ENCODE data around the gene LMTK2.

The LMTK2 gene

DNA sequence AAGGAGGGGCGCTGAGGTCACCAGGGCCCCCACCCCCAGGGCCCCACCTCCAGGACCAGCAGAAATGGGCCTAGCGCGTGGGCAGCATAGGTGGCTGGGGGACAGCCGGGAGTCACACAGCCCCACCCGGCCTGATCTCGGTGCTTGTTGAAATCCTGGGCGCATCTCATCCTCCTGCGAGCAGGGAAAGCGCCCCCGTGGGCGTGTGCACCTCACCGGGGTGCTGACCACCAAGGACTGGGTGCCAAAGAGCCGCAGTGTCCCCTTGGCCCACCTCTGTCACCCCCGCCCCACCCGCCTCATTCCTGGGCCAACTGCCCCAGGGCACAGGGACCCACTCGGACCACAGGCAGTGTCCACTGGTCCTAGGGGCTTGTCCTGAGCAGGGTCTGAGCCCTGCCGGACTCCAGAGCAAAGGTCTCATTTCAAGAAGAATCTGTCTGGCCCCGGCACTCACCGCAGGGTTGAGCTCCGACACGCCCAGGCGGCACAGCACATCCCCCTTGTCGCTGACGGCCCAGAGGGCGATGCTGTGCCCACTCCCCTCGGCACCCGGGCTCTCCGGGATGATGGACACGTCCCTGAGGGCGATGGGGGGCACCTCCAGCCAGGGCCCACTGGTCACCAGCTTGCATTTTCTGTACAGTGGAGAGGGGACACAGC lies 116.0 kb downstream of the LMTK2 start:
- DNase-seq, result no peak

DNA sequence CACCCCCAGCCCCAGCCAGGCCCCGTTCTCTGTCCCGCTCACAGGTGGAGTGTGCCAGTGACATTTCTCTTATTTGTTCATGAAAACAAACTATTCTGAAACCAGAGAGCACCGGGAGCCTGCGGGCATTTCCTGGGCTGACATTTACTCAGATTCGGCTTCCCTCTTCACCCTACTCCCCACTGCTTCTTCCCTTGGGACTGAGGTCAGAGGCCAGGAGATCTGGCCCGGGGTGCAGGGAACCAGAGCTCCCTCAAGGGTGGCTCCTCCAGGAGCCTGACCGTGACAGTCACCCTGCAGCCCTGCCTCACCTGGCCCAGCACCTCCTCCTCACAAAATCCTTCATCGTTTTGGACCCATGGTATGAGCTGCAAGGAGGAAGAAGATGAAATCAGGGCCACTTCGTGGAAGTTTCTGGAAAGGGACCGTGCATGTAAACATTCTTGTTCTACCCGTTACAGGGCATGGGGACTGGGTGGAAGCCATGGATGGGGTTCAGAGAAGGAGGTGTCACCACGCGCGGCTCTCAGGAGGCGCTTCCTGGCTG lies 116.8 kb downstream of the LMTK2 start:
- DNase-seq, result no peak

DNA sequence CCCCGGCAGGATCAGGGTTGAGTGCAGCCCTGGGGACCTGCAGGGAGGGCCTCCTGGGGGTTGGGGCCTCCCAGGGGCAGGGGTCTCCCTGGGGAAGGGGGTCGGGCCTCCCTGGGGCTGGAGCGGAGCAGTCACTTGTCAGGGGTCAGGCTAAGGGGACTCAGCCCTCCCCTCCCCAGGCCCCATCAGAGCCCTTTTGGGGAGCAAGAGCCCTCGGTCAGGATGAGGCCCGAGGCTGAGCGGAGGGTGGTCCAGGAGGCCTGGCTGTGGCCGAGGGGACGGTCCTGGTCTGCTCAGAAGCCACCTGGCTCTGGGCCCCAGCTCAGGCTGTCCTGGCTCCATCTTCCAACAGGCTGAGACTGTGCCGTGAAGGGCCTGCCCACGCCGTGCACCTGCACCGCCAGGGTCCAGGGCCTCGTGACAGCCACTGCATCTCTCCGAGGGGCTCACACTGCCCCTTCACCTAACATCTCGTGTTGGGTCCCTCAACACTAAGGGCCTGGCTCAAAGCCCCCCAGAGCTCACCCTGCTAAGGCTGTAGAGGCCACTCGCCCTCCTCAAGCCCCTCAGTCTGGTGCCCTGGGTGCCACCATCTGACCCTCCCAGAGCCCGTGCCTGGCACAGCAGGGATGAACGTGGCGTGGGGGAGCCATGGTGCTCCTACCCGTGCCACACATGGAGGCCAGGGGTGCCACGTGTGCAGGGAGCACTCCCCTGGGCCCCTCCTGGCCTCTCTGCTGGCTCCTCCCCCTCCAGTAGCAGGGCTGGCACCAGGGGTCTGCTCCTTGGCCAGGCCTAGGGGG lies 117.4 kb downstream of the LMTK2 start:
- DNase-seq, result no peak

DNA sequence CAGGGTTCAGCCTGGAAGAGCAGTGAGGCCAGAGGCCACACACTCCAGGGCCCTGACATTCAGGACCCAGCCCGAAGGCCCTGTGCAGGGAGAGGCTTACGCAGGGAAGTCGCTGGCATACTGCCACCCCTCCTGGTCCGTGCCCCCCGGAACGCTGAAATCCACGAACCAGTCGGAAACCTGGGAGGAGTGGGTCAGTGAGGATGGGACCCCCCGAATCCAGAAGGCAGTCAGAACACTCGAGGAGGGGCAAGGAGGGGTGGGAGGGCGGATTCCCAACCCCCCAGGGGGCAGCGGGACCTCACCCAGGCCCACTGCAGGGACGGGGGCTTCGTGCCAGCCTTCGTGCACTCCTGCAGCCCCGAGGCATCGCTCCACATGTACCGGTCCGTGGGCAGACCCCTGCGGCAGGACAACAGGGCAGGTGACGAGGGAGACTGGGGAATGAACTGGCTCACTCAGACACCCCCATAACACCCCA lies 118.1 kb downstream of the LMTK2 start:
- DNase-seq, result no peak

DNA sequence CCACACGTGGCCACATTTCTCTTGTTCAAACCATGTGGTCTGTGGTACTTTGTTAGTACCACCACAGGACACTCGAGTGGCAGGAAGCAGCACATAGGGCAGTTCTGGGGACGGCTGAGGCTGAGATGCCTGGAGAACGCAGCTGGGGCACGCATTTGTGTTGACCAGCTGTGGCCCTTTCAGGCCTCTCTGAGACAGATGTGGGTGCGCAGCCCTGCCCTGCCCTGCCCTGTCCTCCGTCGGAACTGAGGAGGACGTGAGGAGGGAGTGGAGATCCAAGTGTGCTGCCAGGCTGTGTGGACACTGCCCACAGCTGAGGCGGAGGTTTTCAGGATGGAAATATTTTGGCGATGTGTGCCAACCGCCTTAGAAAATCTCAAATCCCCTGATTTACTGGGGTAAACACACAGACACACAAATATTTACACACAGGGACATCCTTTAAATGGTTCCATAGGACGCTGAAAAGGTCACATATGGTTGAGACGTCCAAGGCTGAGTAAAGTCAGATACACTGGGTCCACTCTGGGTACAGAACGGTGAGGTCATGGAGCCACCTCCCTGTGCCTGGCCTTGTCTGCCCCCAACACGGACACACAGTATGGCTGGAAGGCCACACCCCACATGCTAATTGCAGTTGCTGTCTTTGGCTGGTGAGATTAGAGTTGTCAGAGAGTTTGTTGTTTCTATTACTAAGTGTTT lies 119.4 kb downstream of the LMTK2 start:
- DNase-seq, result no peak

DNA sequence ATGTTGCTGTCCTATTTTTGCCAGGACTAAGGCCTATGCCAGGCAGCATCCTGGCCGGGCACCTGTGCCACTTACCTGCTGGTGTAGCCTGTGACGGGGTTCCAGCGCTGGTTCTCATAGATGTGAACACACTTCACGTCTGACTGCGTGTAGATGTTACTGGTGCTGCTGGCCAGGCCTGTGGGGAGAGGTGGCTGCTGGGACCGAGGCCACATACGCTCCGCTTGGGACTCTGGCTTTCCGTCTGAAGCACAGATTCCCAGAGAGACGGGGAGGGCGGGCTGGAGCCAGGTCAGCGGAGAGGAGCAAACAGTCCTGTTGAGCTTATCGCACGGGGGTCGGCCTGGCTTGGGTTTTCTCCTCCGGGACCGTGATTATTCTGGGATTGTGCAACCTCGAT lies 121.3 kb downstream of the LMTK2 start:
- no peak for DNase-seq

DNA sequence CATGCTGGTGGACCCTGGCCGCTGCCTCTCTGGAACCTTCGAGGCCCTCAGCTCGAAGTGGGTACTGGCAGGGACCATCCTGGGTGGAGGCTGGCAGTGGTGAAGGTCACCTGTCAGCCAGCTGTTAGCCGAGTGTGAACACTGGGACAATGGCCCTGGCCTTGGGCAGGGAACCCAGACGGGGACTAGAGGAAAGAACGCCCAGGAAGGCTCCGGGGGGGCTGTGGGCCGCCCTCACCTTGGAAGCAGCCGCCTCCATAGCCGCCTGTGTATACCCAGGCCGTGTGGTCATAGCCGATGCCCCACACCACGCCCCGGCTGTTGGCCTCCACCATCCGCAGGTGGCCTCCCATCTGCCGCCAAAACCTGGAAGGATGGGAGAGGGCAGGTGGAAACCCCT lies 122.1 kb downstream of the LMTK2 start:
- no peak for DNase-seq

DNA sequence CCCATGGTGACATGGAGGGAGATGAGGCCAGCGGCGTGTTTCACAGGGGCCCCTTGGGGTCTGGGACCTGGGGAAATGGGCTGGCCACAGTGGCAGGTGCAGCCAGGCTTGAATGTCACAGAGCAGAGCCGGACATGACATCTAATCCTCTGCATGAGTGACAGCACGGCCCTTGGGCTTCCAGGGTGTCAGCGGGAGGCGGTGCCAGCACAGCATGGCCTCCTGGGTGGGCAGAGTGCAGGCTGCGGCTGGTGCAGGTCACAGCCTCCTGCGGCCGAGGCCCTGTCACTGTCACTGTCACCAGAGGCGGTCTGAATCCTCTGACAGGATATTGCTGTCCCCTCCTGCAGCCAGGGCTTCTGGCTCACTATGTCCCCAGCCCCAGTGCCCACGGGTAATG lies 122.8 kb downstream of the LMTK2 start:
- no peak for DNase-seq

DNA sequence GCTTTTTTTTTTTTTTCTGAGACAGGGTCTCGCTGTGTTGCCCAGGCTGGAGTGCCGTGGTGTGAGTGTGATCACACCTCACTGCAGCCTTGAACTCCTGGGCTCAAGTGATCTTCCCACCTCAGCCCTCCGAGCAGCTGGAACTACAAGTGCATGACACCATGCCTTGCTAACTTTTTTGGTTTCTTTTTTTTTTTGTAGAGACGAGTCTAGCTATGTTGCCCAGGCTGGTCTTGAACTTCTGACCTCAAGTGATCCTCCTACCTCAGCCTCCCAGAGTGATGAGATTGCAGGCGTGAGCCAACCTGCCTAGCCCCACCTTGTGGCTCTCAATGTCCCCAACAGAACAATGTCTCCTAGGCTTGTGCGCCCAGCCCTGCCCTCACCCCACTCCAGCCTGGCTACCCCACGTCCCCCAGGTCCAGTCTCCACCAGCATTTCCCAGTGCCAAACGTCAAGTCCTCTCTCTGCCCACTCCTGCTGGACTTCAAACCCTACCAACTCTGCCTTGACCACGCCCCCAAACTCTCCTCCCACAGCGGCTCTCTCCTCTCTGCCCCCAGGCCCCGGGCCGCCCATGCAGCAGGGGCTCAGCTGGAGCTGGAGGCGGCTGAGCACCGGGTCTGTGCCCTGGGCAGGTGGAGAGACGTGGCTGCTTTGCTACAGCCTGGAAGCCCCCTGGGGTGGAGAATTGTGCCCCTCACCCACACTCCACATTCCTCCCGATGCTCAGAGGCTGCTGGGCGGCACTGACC lies 123.5 kb downstream of the LMTK2 start:
- no peak for DNase-seq

DNA sequence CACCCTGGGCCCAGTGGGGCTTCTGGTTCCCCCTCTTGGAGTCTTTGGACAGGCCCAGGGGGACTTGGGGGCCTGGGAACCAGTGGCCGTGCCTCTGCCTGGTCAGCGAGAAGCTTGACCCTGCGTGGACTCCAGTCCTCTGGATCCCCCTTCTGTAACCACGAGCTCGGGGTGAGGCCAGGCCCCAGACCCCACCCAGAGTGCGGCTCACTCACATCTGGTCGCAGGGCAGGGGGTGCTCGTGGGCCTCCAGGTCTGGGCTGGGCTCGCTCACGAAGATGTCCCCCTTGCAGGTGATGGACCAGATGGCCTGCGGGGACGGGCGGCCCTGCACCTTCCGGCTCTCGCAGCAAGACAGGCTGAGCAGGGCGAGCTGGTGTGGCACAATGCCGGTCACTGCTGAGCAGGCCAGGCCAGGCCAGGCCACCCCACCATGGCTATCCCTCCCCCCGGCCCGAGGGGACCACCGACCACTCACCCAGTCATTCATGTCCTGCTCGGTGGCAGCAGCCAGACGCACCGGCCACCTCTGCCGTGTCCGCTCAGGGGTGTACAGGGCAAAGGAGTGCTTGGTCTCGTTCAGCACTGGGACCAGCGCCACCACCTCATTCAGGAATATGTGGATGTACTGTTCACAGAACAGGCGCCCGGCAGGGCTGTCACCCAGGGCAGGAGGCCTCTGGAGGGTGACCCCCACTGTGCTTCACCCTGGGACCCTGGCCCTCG lies 124.2 kb downstream of the LMTK2 start:
- DNase-seq, result no peak

DNA sequence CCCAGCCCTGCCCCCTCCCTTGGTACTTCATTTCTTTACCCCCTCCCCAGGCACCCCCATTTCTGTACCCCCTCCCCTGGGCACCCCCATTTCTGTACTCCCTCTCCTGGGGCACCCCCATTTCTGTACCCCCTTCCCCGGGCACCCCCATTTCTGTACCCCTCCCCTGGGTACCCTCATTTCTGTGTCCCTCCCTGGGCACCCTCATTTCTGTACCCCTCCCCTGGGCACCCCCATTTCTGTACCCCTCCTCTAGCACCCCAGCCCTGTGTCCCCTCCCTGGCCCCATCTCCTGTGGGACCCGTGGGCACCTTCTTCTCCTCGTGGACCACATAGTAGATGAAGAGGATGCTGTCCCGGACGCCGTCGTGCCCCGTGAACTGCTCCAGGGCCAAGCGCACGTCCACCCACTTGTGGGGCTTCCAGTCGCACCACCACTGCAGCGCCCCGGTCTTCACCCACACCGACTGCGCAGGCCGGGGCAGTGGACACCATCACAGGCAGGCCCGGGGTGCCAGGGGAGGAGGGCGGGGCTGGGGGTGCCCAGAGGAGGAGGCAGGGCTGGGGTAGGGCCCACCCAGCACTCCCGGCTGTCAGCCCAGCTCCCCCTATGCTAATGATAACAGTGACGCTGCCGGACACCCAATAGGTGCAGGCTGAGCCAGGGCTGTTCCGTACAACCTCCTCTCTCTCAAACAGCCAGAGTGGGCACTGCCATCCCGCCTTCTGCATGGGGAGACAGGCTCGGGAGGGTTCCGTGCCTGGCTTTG lies 125.0 kb downstream of the LMTK2 start:
- DNase-seq, result no peak

DNA sequence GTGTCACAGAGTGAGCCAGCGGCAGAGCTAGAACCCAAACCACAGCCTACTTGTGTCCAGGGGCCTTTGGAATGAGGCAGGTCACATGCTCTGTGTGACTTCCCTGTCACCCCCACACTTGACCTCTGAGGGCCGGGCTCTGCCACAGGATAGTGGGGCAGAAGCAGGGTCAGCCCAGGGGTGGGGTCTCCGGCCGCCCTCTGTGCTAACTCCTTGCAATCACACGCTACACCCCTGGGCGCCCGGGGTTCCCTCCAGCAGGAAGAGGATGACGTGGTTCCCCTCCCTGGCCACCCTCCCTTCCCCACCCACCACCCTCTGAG lies 125.6 kb downstream of the LMTK2 start:
- DNase-seq, result no peak

DNA sequence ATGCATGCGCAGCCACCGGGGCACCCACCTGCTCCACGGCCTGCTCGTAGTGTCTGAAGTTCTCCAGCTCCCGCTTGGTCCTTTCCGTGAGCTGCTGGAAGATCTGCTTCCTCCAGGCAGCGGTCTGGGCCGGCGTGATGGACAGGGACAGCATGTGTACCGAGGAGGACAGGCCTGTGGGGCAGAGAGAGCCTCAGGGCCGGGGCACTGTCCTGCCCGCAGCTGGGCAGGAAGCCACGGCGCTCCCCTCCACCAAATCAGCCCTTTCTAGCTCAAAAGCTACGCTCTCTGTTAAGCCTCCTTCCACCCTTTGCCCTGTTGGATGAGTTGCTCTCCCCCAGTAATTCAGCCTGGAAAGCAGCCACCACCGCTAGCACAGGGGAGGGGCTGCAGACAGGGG lies 126.1 kb downstream of the LMTK2 start:
- DNase-seq, result no peak

DNA sequence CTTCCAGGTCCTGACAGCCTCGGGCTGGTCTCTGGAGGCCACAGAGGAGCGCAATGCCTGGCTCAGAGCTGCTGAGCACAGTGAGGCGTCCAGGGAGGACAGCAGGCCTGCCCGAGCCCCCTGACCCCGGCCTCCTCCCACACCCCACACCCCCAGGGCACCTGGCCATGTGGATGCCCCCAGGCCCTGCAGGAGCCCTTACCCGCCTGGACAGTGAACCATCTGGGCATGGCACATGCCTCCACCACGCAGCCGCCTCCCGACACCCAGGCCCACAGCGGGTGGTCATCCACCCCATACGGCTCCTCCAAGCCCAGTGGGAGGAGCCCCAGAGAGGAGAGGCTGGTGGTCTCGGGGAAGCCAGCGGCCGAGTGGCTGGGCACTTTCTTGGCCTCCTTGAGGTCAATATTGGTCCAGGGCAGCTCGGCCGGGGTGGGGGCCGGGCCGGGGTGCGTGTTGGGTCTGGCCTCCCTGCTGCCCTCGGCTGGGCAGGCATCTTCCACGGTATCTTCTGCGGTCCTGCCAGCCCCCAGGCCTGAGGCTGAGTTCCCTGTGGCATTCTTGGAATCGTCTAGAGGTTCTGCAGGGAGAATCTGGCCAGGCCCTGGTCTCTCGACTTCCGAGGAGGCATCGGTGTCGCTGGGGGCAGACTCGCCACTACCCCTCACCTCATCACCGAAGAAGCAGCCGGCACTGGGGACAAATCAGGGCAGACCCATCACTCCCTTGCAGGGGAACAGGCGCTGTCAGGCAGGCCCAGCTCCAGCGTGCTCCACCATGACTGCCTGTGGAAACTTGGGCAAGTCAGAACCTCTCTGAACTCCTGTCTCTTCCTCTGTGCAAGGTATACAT lies 126.8 kb downstream of the LMTK2 start:
- no peak for DNase-seq

DNA sequence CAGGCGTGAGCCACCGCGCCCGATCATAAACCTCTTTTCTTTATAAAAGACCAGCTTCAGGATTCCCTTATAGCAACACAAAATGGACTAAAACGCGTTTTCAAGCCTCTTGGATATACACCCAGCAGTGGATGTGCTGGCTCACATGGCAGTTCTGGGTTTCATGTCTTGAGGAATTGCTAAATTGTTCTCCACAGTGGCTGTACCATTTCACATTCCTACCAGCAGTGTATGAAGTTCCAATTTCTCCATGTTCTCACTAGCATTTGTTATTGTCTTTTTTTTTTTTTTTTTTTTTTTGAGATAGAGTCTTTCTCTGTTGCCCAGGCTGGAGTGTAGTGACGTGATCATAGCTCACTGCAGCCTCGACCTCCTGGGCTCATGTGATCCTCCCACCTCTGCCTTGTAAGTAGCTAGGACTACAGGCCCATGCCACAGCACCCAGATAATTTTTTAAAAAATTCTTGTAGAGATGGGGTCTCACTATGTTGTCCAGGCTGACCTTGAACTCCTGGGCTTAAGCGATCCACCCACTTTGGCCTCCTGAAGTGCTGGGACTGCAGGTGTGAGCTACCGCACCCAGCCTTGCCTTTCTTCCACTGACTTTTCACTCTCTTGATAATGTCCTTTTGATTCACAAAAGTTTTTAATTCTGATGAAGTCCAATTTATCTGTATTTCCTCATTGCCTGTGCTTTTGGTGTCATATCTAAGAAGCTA lies 127.9 kb downstream of the LMTK2 start:
- DNase-seq, result no peak

DNA sequence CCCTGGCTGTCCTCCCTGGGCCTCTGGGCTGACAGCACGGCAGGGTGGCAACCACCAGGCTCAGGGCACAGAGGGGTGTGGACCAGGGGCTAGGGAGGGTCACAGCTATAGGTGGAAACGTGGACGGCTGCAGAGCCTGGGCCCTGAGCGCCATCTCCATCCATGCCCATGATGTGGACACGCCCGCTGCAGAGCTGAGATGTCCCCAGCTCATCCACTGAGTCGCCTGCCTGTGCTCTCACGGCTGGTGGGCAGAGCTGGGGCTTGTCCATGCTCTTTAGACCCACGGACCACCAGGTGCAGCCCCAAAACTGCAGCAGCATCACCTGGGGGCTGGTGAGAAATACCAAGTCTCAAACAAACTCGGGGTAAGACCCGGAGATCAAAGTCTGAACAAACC lies 129.2 kb downstream of the LMTK2 start:
- no peak for DNase-seq

DNA sequence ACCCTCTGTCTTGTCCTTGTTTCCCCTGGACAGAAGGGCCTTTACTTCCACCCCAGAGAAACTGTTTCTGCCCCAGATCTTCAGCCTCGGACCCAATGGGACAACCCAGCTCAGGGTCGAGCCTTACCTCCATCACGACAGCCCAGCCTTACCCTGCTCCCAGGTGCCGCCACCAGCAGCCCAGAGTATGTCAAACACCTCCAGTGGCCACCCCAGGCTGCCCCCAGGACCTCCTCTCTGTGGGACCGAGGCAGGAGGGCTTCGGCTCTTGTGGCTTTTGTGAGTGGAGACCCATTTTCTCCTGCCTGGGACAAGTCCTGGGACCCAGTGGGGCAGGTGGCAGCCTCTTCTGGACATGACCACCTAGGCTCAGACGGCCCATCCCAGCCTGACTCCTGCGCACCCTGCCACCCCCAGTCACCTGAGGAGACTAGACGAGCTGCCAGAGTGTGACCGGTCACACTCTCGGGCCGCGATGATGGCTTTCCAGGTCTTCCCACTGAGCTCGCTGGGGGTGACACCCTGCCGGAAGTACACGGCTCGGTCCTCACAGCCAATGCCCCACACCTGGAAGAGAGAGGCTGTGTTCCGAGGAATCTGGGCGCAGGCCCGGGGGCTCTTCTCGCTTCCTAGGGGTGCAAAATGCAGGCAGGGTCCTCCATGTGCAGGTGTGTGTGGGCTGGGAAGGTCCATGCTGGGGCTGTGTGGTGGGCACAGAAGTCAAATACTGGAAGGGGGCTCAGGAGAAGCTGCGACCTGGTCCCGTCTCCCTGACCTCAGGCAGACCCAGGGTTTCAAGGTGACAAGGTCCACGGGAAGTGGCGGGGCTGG lies 129.9 kb downstream of the LMTK2 start:
- DNase-seq, result no peak

DNA sequence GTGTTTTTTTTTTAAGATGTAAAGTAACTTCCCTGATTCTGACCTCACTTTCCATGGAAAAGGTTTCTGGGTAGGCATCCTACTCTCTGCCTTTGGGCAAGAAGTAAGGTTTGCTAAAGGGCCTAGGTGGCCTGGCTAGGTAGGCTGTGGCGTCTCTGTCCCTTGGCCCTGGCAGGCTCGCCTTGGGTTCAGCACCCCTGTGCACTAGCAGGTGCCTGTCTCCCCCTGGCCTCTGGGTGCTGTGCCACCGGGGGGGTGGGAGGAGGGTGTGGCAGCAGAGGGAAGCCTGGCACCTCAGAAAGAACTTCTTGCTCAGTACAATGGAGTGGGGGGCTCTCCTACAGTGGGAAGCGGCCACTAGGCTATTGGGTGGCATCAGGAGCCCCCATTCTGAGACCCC lies 131.4 kb downstream of the LMTK2 start:
- no peak for DNase-seq

DNA sequence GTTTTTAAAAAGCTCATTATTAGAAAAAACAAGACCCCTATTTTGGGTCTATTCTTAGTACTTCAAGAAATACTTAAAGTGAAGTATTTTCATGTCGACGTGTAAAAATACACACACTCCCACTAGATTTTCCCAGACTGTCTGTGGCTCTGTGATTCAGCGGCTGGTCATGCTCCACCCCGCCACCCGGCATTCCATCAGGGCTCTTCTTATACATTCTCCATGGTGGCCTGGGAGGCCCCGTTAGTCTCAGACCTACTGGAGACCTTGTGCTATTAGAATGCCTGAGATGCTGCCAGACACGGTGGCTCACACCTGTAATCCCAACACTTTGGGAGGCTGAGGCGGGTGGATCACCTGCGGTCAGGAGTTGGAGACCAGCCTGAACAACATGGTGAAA lies 132.3 kb downstream of the LMTK2 start:
- DNase-seq, result no peak
